ENCODE measurements around the gene EVPL. TPM values are rescaled to one million over a fixed set of nuclear protein-coding genes. Genes with fewer than 3 reads are reported as not detected.

EVPL gene
- total and polyA plus RNA-seq, 2 of the 13 experiments (the other 11 are each of a cell fraction or from before 2014, with no cell fraction given), result 2.1 to 8.2 TPM

GRCh38 chr17:75996665-75997590, 30.2 kb downstream of the EVPL start (continued):
- TF ChIP-seq FOXC1 (CRISPR knock-in tag; IDR thresholded peaks at IDR 0.05; ENCODE audit: borderline replicate concordance), result no peak
- TF ChIP-seq ZFP91 (CRISPR knock-in tag; IDR thresholded peaks at IDR 0.05; ENCODE audit: borderline replicate concordance), result peak; percentile 91
- TF ChIP-seq MAFG (CRISPR knock-in tag; IDR thresholded peaks at IDR 0.05), result no peak
- peak; percentile 82 for TF ChIP-seq ZFX (CRISPR knock-in tag; IDR thresholded peaks at IDR 0.05; ENCODE audit: low read depth)
- TF ChIP-seq MLX (CRISPR knock-in tag; IDR thresholded peaks at IDR 0.05), result peak; percentile 87
- TF ChIP-seq SNAPC2 (CRISPR knock-in tag; IDR thresholded peaks at IDR 0.05), result peak; percentile 82
- peak; percentile 86 for TF ChIP-seq ZNF264 (CRISPR knock-in tag; IDR thresholded peaks at IDR 0.05)
- peak; percentile 85 for TF ChIP-seq ELF3 (CRISPR knock-in tag; IDR thresholded peaks at IDR 0.05)
- peak; percentile 99 for TF ChIP-seq RXRB (CRISPR knock-in tag; IDR thresholded peaks at IDR 0.05; ENCODE audit: borderline replicate concordance)
- no peak; the same call in 1 of the 2 replicates for TF ChIP-seq ZBTB33 (CRISPR knock-in tag; IDR thresholded peaks at IDR 0.05)
- peak; percentile 77; the same call in 1 of the 2 replicates for TF ChIP-seq SP5 (CRISPR knock-in tag; IDR thresholded peaks at IDR 0.05; ENCODE audit: borderline replicate concordance, low read depth)
- peak; percentile 48; the same call in 1 of the 2 replicates for TF ChIP-seq TFDP2 (CRISPR knock-in tag; IDR thresholded peaks at IDR 0.05)
- 0 out of 2 replicates have a peak, but pooled peaks have one; percentile 64 for TF ChIP-seq ZBTB46 (CRISPR knock-in tag; IDR thresholded peaks at IDR 0.05; ENCODE audit: borderline replicate concordance)
- peak; percentile 67; the same call in 1 of the 2 replicates for TF ChIP-seq ZNF205 (CRISPR knock-in tag; IDR thresholded peaks at IDR 0.05)
- TF ChIP-seq ZFP36L1 (CRISPR knock-in tag; IDR thresholded peaks at IDR 0.05), result peak; percentile 15; the same call in 1 of the 2 replicates
- TF ChIP-seq ZNF235 (CRISPR knock-in tag; IDR thresholded peaks at IDR 0.05; ENCODE audit: borderline replicate concordance), result no peak
- peak; percentile 88 for TF ChIP-seq DRAP1 (CRISPR knock-in tag; IDR thresholded peaks at IDR 0.05)
- no peak for TF ChIP-seq CCAR2 (optimal IDR thresholded peaks at IDR 0.05; ENCODE audit: low read depth, low read length)
- TF ChIP-seq SNAPC5 (CRISPR knock-in tag; IDR thresholded peaks at IDR 0.05; ENCODE audit: borderline replicate concordance), result peak; percentile 65; the same call in 1 of the 2 replicates
- TF ChIP-seq ZNF556 (CRISPR knock-in tag; IDR thresholded peaks at IDR 0.05; ENCODE audit: borderline replicate concordance), result 0 out of 2 replicates have a peak, but pooled peaks have one; percentile 71

Data from HepG2 (cell line).